H9 (cell line): Measurements from ENCODE around the gene VCPKMT. TPM values are rescaled to one million over a fixed set of nuclear protein-coding genes. Genes with fewer than 3 reads are reported as not detected.

Experiments
- DNase-seq: peaks from one replicate; pipeline ENCODE4 v3.0.0-alpha.2; 2017
- H2AFZ ChIP-seq: one replicate; pipeline ENCODE4 v1.6.1; 2013; ENCODE audit warnings: mild to moderate bottlenecking, low read length, control low read depth, moderate library complexity
- H2AK5ac ChIP-seq: 2 replicates; pipeline ENCODE4 v1.6.1; 2013; ENCODE audit warnings: low read length, control low read depth, mixed read lengths; ENCODE audit not compliant: insufficient read length
- H2BK120ac ChIP-seq: one replicate; pipeline ENCODE4 v1.6.1; 2013; ENCODE audit warnings: low read depth, mild to moderate bottlenecking, low read length, control low read depth, inconsistent platforms; ENCODE audit not compliant: poor library complexity, severe bottlenecking
- H2BK12ac ChIP-seq: 2 replicates; pipeline ENCODE4 v1.6.1; 2013; ENCODE audit warnings: low read length, control low read depth, mixed read lengths, low read depth; ENCODE audit not compliant: insufficient read length
- H2BK15ac ChIP-seq: 2 replicates; pipeline ENCODE4 v1.6.1; 2013; ENCODE audit warnings: low read depth, low read length, control low read depth
- H2BK20ac ChIP-seq: one replicate; pipeline ENCODE4 v1.6.1; 2013; ENCODE audit warnings: low read depth, mild to moderate bottlenecking, low read length, control low read depth, inconsistent platforms; ENCODE audit not compliant: poor library complexity, severe bottlenecking
- H2BK5ac ChIP-seq: 2 replicates; pipeline ENCODE4 v1.6.1; 2013; ENCODE audit warnings: low read length, control low read depth, mixed read lengths; ENCODE audit not compliant: insufficient read length
- H3K14ac ChIP-seq: 2 replicates; pipeline ENCODE4 v1.6.1; 2013; ENCODE audit warnings: low read length, control low read depth; ENCODE audit not compliant: insufficient read depth
- H3K18ac ChIP-seq: 2 replicates; pipeline ENCODE4 v1.6.1; 2013; ENCODE audit warnings: low read depth, mild to moderate bottlenecking, mixed read lengths, low read length, control low read depth; ENCODE audit not compliant: insufficient read length
- H3K23ac ChIP-seq: 2 replicates; pipeline ENCODE4 v1.6.1; 2013; ENCODE audit warnings: low read length, control low read depth, mixed read lengths, low read depth; ENCODE audit not compliant: insufficient read length
- H3K23me2 ChIP-seq: 2 replicates; pipeline ENCODE4 v1.6.1; 2013; ENCODE audit warnings: low read depth, mild to moderate bottlenecking, mixed read lengths, low read length, control low read depth; ENCODE audit not compliant: insufficient read length, poor library complexity, severe bottlenecking
- H3K27ac ChIP-seq: 2 replicates; pipeline ENCODE4 v1.5.1; 2013; ENCODE audit warnings: low read length, control low read depth, mixed read lengths, low read depth; ENCODE audit not compliant: insufficient read length
- H3K27me3 ChIP-seq: 2 replicates; pipeline ENCODE4 v1.6.1; 2013; ENCODE audit warnings: low read length, control low read depth, inconsistent platforms; ENCODE audit not compliant: insufficient read depth
- H3K4ac ChIP-seq: 2 replicates; pipeline ENCODE4 v1.6.1; 2013; ENCODE audit warnings: low read depth, mild to moderate bottlenecking, control low read depth, inconsistent platforms, low read length, moderate library complexity
- H3K4me1 ChIP-seq: 2 replicates; pipeline ENCODE4 v1.6.1; 2013; ENCODE audit warnings: low read length, control low read depth, inconsistent platforms; ENCODE audit not compliant: insufficient read depth
- H3K4me2 ChIP-seq: 2 replicates; pipeline ENCODE4 v1.6.1; 2013; ENCODE audit warnings: low read length, control low read depth, mixed read lengths; ENCODE audit not compliant: insufficient read length, insufficient read depth
- H3K56ac ChIP-seq: 2 replicates; pipeline ENCODE4 v1.6.1; 2013; ENCODE audit warnings: low read depth, mild to moderate bottlenecking, mixed read lengths, low read length, control low read depth; ENCODE audit not compliant: insufficient read length
- H3K79me1 ChIP-seq: 2 replicates; pipeline ENCODE4 v1.6.1; 2013; ENCODE audit warnings: low read depth, mild to moderate bottlenecking, moderate library complexity, low read length, control low read depth, inconsistent platforms; ENCODE audit not compliant: insufficient read depth, poor library complexity, severe bottlenecking
- H3K79me2 ChIP-seq: 2 replicates; pipeline ENCODE4 v1.6.1; 2013; ENCODE audit warnings: low read length, control low read depth, inconsistent platforms; ENCODE audit not compliant: insufficient read depth
- H3K9ac ChIP-seq: 2 replicates; pipeline ENCODE4 v1.6.1; 2013; ENCODE audit warnings: low read length, control low read depth, mixed read lengths; ENCODE audit not compliant: insufficient read length; ENCODE audit errors: extremely low read depth
- H3K9me3 ChIP-seq: one replicate; pipeline ENCODE4 v1.6.1; 2013; ENCODE audit warnings: low read depth, low read length, inconsistent platforms; ENCODE audit not compliant: control insufficient read depth
- H3T11ph ChIP-seq: one replicate; pipeline ENCODE4 v1.6.1; 2013; ENCODE audit warnings: mild to moderate bottlenecking, low read length, control low read depth, inconsistent platforms
- H4K20me1 ChIP-seq: one replicate; pipeline ENCODE4 v1.6.1; 2013; ENCODE audit not compliant: control insufficient read depth, insufficient read length, insufficient read depth
- H4K5ac ChIP-seq: 2 replicates; pipeline ENCODE4 v1.6.1; 2013; ENCODE audit warnings: low read depth, mild to moderate bottlenecking, mixed read lengths, low read length, control low read depth; ENCODE audit not compliant: insufficient read length
- H4K8ac ChIP-seq: replicated peaks from 2 replicates; pipeline ENCODE4 v1.6.1; 2013; ENCODE audit warnings: low read length, control low read depth, mixed read lengths, low read depth; ENCODE audit not compliant: insufficient read length
- H4K91ac ChIP-seq: 2 replicates; pipeline ENCODE4 v1.6.1; 2013; ENCODE audit warnings: low read depth, mild to moderate bottlenecking, moderate library complexity, mixed read lengths, low read length, control low read depth; ENCODE audit not compliant: insufficient read length
- H3K27ac Mint-ChIP-seq, 3 experiments: 2 replicates in 2 of 3; 3 replicates in 1 of 3; pipeline ENCODE4 v1.8.0; 2020 to 2021; ENCODE audit warnings: mixed read lengths in 3 of 3, mild to moderate bottlenecking in 1 of 3, moderate library complexity in 1 of 3
- H3K27me3 Mint-ChIP-seq: 2 replicates; pipeline ENCODE4 v1.8.0; 2021; ENCODE audit warnings: low read depth, mild to moderate bottlenecking, moderate library complexity, mixed read lengths
- H3K36me3 Mint-ChIP-seq, 3 experiments: 2 replicates in 2 of 3; 3 replicates in 1 of 3; pipeline ENCODE4 v1.8.0; 2020 to 2021; ENCODE audit warnings: low read depth in 3 of 3, mixed read lengths in 3 of 3; ENCODE audit not compliant: insufficient read depth in 1 of 3
- H3K4me1 Mint-ChIP-seq, 2 experiments: 2 replicates each; pipeline ENCODE4 v1.8.0; 2020; ENCODE audit warnings: mixed read lengths in 2 of 2
- H3K4me3 Mint-ChIP-seq, 2 experiments: 2 replicates in 1 of 2; 3 replicates in 1 of 2; pipeline ENCODE4 v1.8.0; 2020 to 2021; ENCODE audit warnings: mild to moderate bottlenecking in 2 of 2, mixed read lengths in 2 of 2, moderate library complexity in 1 of 2
- H3K9me3 Mint-ChIP-seq, 2 experiments: 2 replicates in 1 of 2; 3 replicates in 1 of 2; pipeline ENCODE4 v1.8.0; 2020; ENCODE audit warnings: mild to moderate bottlenecking in 2 of 2, mixed read lengths in 2 of 2, moderate library complexity in 1 of 2
- WGBS: extraction: QIAGEN DNeasy Blood & Tissue Kit; methylation state at CpG from one replicate; pipeline ENCODE4 v1.1.7; 2013; ENCODE audit warnings: missing lambda C conversion rate, low lambda C conversion rate, mixed read lengths; ENCODE audit not compliant: insufficient read length; ENCODE audit errors: extremely low coverage; 5-methylcytosine and 5-hydroxymethylcytosine counted together
- total RNA-seq: library from RNA; stranded (reverse); gene quantifications from 2 replicates; pipeline ENCODE4 v1.2.1, GENCODE V29; 2021
- TF ChIP-seq, protein P1 (sequence below): fragments of 200-600 bp; sonication (generic); conservative IDR thresholded peaks from 3 replicates; pipeline ENCODE4 v1.8.0; 2021; ENCODE audit warnings: antibody characterized with exemption, mild to moderate bottlenecking

VCPKMT gene
- total RNA-seq, 1 experiment from 2014 or later, result 13.7 TPM

DNA sequence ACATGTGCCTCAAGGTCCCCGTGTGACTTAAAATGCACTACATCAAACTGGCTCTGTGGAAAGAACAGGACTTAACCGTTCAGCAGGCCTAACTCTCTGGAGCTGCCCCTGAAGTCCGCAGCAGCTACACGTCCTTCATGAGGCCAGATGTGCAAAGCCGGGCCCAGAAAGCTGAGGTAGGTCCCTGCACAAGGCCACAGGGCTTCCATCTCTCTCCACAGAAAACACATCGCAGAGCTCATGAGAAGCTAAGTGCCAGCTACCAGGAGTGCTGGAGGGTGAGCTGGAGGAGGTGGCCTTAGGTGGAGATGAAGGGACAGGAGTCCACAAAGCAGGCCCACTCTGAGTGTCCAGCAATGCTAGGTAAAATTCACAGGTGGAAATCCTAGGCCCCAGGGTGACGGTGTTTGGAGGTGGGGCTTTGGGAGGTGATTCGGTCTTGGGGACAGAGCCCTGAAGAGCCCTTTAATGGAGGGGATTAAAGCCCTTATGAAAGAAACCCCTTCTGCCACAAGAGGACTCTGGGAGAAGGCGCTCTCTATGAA lies 52.4 kb downstream of the VCPKMT start:
- H3K79me1 ChIP-seq, result no peaks in the 10 kb centered on the region
- no peak overlapping the region for H3K27ac ChIP-seq
- no CpG with 5 or more reads among the region's 9 CpGs for WGBS
- no peak overlapping the region for H3K18ac ChIP-seq
- H4K5ac ChIP-seq, result no peak overlapping the region
- no peaks in the 10 kb centered on the region for H3K23me2 ChIP-seq
- H4K8ac ChIP-seq, result no peak overlapping the region
- H4K20me1 ChIP-seq, result no peaks in the 10 kb centered on the region
- no peak overlapping the region for H3T11ph ChIP-seq
- no peak overlapping the region for H3K23ac ChIP-seq
- no peaks in the 10 kb centered on the region for H3K79me2 ChIP-seq
- H2BK15ac ChIP-seq, result no peak overlapping the region
- peaks cover 8% of the 10 kb centered on the region; the same call in 1 of the 2 replicates for H3K4me1 ChIP-seq
- H3K4ac ChIP-seq, result no peak overlapping the region
- no peak overlapping the region for H2BK120ac ChIP-seq
- H2AFZ ChIP-seq, result no peak overlapping the region
- H3K4me2 ChIP-seq, result no peak overlapping the region
- no peak overlapping the region for H3K56ac ChIP-seq
- peak overlapping the region; percentile 65 for H4K91ac ChIP-seq
- H3K9me3 ChIP-seq, result no peaks in the 10 kb centered on the region
- Mint-ChIP-seq H3K27ac (peak overlapping the region in 1 of 3 experiments; percentile 73; a peak in 1 of 7 replicates), H3K9me3 (no peaks in the 10 kb centered on the region; a peak in 1 of 5 replicates), H3K36me3 (no peaks in the 10 kb centered on the region; a peak in 1 of 7 replicates), H3K27me3 (peaks cover 3% of the 10 kb centered on the region; the same call in 1 of the 2 replicates), H3K4me1 (peaks cover 24 to 33% of the 10 kb centered on the region in 2 experiments), H3K4me3 (no peak overlapping the region)
- no peaks in the 10 kb centered on the region for H3K27me3 ChIP-seq
- H2BK20ac ChIP-seq, result no peak overlapping the region
- no peak for DNase-seq
- H2BK5ac ChIP-seq, result no peak overlapping the region
- H3K14ac ChIP-seq, result no peak overlapping the region
- H3K9ac ChIP-seq, result no peak overlapping the region
- TF ChIP-seq, protein P1, sequence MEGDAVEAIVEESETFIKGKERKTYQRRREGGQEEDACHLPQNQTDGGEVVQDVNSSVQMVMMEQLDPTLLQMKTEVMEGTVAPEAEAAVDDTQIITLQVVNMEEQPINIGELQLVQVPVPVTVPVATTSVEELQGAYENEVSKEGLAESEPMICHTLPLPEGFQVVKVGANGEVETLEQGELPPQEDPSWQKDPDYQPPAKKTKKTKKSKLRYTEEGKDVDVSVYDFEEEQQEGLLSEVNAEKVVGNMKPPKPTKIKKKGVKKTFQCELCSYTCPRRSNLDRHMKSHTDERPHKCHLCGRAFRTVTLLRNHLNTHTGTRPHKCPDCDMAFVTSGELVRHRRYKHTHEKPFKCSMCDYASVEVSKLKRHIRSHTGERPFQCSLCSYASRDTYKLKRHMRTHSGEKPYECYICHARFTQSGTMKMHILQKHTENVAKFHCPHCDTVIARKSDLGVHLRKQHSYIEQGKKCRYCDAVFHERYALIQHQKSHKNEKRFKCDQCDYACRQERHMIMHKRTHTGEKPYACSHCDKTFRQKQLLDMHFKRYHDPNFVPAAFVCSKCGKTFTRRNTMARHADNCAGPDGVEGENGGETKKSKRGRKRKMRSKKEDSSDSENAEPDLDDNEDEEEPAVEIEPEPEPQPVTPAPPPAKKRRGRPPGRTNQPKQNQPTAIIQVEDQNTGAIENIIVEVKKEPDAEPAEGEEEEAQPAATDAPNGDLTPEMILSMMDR, result no peak
- no peak overlapping the region for H2AK5ac ChIP-seq
- H2BK12ac ChIP-seq, result no peak overlapping the region
